Upper lobe of right lung (tissue), 1 donor: ENCODE data around the gene PLPP7. TPM values are rescaled to one million over a fixed set of nuclear protein-coding genes. Genes with fewer than 3 reads are reported as not detected.

Experiments
- total RNA-seq: library from RNA; stranded (reverse); fragmentation: NEBNext Ultra II Directional; extraction: Animal tissue kit (Norgen Biotek cat#: 25700); gene quantifications from one replicate; pipeline ENCODE4 v1.2.1, GENCODE V29; 2021
- donor health status: DM: no; HTN: yes; CAD: no; lungs with severe emphysema.

Gene PLPP7
- total RNA-seq, 1 donor from 2014 or later: 1.5 TPM

Other genes with a start within 250 kb of the PLPP7 start
- gene AIF1L, start 193.2 kb upstream of the PLPP7 start, total RNA-seq: 12.3 TPM
- gene NUP214, start 164.1 kb upstream of the PLPP7 start, total RNA-seq: 52.2 TPM
- 14.8 TPM for gene FAM78A, start 13.2 kb upstream of the PLPP7 start, total RNA-seq
- 190 TPM for gene PRRC2B, start 104.4 kb downstream of the PLPP7 start, total RNA-seq
- 25.2 TPM for gene POMT1, start 213.2 kb downstream of the PLPP7 start, total RNA-seq
- 27.9 TPM for gene UCK1, start 241.5 kb downstream of the PLPP7 start, total RNA-seq